ENCODE data around the gene FAM50A. TPM values are rescaled to one million over a fixed set of nuclear protein-coding genes. Genes with fewer than 3 reads are reported as not detected.
A peak's percentile ranks its signal among the peaks of the same experiment; 100 is the strongest.

FAM50A gene
- polyA plus RNA-seq, 1 experiment, result 69.0 TPM

- peak within 1 kb of the TSS; percentile 64 for H3K4me3 ChIP-seq (ENCODE audit: low read depth, low read length)
- H3K9me3 ChIP-seq (ENCODE audit: control insufficient read depth, insufficient read depth, low read length), result no peaks in the 10 kb centered on the region
- TF ChIP-seq CTCF (IDR thresholded peaks at IDR 0.05; ENCODE audit: low read depth, low read length), result no peak
- POLR2A ChIA-PET, result interaction anchor here (1.1 kb wide), 1 partner anchor 28 kb away, joined by 4 read pairs; no protein-coding TSS in a partner anchor
- no peak for DNase-seq (ENCODE audit: low read depth, low spot score)
- H3K27ac ChIP-seq (ENCODE audit: low read depth, low read length), result no peak within 1 kb of the TSS
- H3K27me3 ChIP-seq (ENCODE audit: control insufficient read depth, insufficient read depth, low read length), result no peaks in the 10 kb centered on the region
- CTCF ChIA-PET, result interaction anchor here (0.5 to 0.6 kb wide), 2 partner anchors 20 to 42 kb away, joined by 4 read pairs; no protein-coding TSS in a partner anchor
Measured at GRCh38 chrX:154486396-154487207, 42.7 kb downstream of the FAM50A start, which contains the start of gene UBL4A. UBL4A (minus strand) TSS chrX:154486615; CDS start chrX:154486584, 31 bp downstream.

GRCh38 chrX:154487518-154488290 is 43.8 kb downstream of the FAM50A start:
- no peak overlapping the region for H3K27ac ChIP-seq (ENCODE audit: low read depth, low read length)
- no peaks in the 10 kb centered on the region for H3K27me3 ChIP-seq (ENCODE audit: control insufficient read depth, insufficient read depth, low read length)
- H3K4me3 ChIP-seq (ENCODE audit: low read depth, low read length), result no peak overlapping the region
- H3K9me3 ChIP-seq (ENCODE audit: control insufficient read depth, insufficient read depth, low read length), result no peaks in the 10 kb centered on the region
- POLR2A ChIA-PET, result interaction anchor here (1.1 kb wide), 1 partner anchor 29 kb away, joined by 4 read pairs; no protein-coding TSS in a partner anchor
- CTCF ChIA-PET, result no interaction called here
- no peak for TF ChIP-seq CTCF (IDR thresholded peaks at IDR 0.05; ENCODE audit: low read depth, low read length)
- no peak for DNase-seq (ENCODE audit: low read depth, low spot score)

- Histone ChIP-seq H3K9me3 (ENCODE audit: control insufficient read depth, insufficient read depth, low read length) (no peaks in the 10 kb centered on the region), H3K4me3 (ENCODE audit: low read depth, low read length) (no peak overlapping the region), H3K27me3 (ENCODE audit: control insufficient read depth, insufficient read depth, low read length) (no peaks in the 10 kb centered on the region), H3K27ac (ENCODE audit: low read depth, low read length) (no peak overlapping the region)
- CTCF ChIA-PET, result no interaction called here
- no peak for DNase-seq (ENCODE audit: low read depth, low spot score)
- TF ChIP-seq CTCF (IDR thresholded peaks at IDR 0.05; ENCODE audit: low read depth, low read length), result no peak
- POLR2A ChIA-PET, result interaction anchor here (2.2 kb wide), 1 partner anchor 28 kb away, joined by 12 read pairs; the partner anchor contains the start of gene FAM3A
Measured at GRCh38 chrX:154488336-154489075, 44.6 kb downstream of the FAM50A start.

GRCh38 chrX:154489182-154489581 is 45.2 kb downstream of the FAM50A start:
- no peak for DNase-seq (ENCODE audit: low read depth, low spot score)
- H3K9me3 ChIP-seq (ENCODE audit: control insufficient read depth, insufficient read depth, low read length), result no peaks in the 10 kb centered on the region
- no peaks in the 10 kb centered on the region for H3K27me3 ChIP-seq (ENCODE audit: control insufficient read depth, insufficient read depth, low read length)
- no peak overlapping the region for H3K27ac ChIP-seq (ENCODE audit: low read depth, low read length)
- POLR2A ChIA-PET, result interaction anchor here (1.8 to 2.2 kb wide), 2 partner anchors 11 to 27 kb away, joined by 11 to 12 read pairs; partner anchors contain the start of genes FAM3A and LAGE3
- H3K4me3 ChIP-seq (ENCODE audit: low read depth, low read length), result peak overlapping the region; percentile 63
- no peak for TF ChIP-seq CTCF (IDR thresholded peaks at IDR 0.05; ENCODE audit: low read depth, low read length)
- CTCF ChIA-PET, result no interaction called here

Measured in AG04450 (cell line).